GM06990 (cell line): ENCODE measurements around the gene SEC14L1.

Experiments
- DNase-seq: peaks from one replicate; pipeline ENCODE4 v3.0.0-alpha.2; 2011; ENCODE audit not compliant: insufficient read length; ENCODE audit errors: extremely low read depth
- H3K27me3 ChIP-seq: replicated peaks from 2 replicates; pipeline ENCODE4 v1.6.0; 2011; ENCODE audit warnings: low read length; ENCODE audit not compliant: control insufficient read depth, insufficient read depth
- H3K36me3 ChIP-seq: 2 replicates; pipeline ENCODE4 v1.5.1; 2011; ENCODE audit warnings: low read length; ENCODE audit not compliant: control insufficient read depth, insufficient read depth
- H3K4me3 ChIP-seq: replicated peaks from 2 replicates; pipeline ENCODE4 v1.5.1; 2011; ENCODE audit warnings: low read depth, mild to moderate bottlenecking, control low read depth, low read length
- CTCF ChIP-seq: IDR thresholded peaks from 2 replicates; pipeline ENCODE4 v1.5.1; 2011; ENCODE audit warnings: low read length, control low read depth, mild to moderate bottlenecking, inconsistent platforms; ENCODE audit not compliant: insufficient read depth, poor library complexity, severe bottlenecking

SEC14L1 gene

DNA sequence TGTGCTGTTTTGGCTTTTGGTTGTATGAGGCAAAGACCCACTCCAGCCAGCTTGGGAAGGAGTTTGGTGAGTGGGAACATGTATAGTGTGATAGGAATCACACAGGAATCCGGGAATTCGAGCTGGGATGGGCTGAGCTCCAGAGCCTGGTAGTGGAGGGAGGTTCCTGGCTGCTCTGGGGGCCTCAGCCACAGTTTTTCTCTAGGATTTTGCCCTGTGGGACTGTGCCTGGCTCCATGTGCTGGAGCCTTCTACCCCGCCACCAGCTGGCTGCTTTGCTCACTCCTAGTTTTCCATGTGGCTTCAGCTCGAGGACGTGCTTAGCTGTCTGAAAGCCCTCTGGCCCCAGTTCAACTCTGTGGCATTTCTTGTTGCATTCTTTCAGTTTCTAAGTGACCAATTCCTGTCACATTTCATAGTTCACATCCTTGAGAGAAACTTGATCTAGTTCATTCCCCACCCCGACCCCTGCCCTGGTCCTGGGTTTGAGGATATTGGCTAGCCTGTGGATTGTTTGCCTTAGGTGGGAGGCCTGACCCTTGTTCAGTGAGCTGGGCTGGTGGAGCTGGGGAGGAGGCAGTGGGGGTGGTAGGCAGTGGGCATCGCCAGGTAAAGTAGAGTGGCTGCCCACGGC lies 5.0 kb downstream of the SEC14L1 start:
- TF ChIP-seq CTCF, result peak; percentile 12
- peak overlapping the region; percentile 56 for H3K4me3 ChIP-seq
- peaks cover 13% of the 10 kb centered on the region for H3K36me3 ChIP-seq

DNA sequence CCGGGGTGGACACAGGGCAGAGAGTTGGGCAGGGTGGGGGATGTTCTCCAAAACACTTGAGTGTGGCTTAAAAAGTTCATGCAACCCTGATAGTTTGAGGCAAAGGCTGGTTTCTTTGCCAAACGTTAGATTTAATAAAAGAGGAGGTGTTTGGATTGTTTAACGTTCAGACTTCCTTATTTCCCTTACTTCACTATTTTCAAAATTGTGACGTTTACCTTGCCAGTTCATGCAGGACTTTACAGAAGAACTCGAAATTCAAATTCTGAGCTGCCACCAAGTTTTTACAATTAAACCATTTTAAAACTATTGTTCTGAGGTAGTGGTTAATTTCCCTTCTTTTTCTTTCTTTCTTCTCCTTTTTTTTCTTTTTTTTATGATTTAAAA lies 5.5 kb downstream of the SEC14L1 start:
- no peak for TF ChIP-seq CTCF
- DNase-seq, result no peak
- H3K27me3 ChIP-seq, result no peaks in the 10 kb centered on the region
- H3K36me3 ChIP-seq, result peaks cover 17% of the 10 kb centered on the region
- H3K4me3 ChIP-seq, result peak overlapping the region; percentile 56

More for the DNA sequence above, 5.0 kb downstream of the SEC14L1 start:
- no peaks in the 10 kb centered on the region for H3K27me3 ChIP-seq
- DNase-seq, result peak; percentile 72

GRCh38 chr17:77146882-77147281 lies 6.1 kb downstream of the SEC14L1 start:
- no peak overlapping the region for H3K4me3 ChIP-seq
- peaks cover 17% of the 10 kb centered on the region for H3K36me3 ChIP-seq
- TF ChIP-seq CTCF, result no peak
- H3K27me3 ChIP-seq, result no peaks in the 10 kb centered on the region
- no peak for DNase-seq

GRCh38 chr17:77147357-77147801 lies 6.6 kb downstream of the SEC14L1 start:
- no peaks in the 10 kb centered on the region for H3K27me3 ChIP-seq
- peak; percentile 48 for DNase-seq
- H3K4me3 ChIP-seq, result no peak overlapping the region
- no peak for TF ChIP-seq CTCF
- peaks cover 17% of the 10 kb centered on the region for H3K36me3 ChIP-seq

- DNase-seq, result no peak
- H3K4me3 ChIP-seq, result no peak overlapping the region
- H3K36me3 ChIP-seq, result peaks cover 17% of the 10 kb centered on the region
These were observed 7.5 kb downstream of the SEC14L1 start for GRCh38 chr17:77148077-77148939.

More at GRCh38 chr17:77148077-77148939, 7.5 kb downstream of the SEC14L1 start:
- no peaks in the 10 kb centered on the region for H3K27me3 ChIP-seq
- TF ChIP-seq CTCF, result no peak
